ENCODE measurements around the gene MROH2B. TPM values are rescaled to one million over a fixed set of nuclear protein-coding genes. Genes with fewer than 3 reads are reported as not detected.

MROH2B gene
- total RNA-seq (ENCODE audit: low replicate concordance): not detected in 2 replicates

DNA sequence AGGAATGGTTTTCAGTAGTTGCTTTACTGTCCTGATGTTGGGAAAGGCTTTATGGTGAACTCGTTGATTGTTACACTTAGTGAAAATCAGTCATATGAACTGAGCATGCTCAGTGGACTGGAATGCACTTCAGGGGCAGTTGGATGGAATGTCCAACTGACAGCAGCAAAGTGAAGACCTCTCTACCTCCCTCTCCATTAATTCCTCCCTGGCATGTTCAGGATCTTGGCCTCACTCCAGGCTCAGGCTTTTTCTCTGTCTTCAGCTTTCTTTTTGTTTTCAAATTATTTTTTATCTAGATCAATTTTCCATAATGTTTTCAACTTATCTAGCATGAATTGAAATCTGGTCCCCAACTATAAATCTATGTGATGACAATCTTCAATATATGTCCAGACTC lies at the start of gene MROH2B:
MROH2B (minus strand) TSS at position 101 of the 400 bp plus-strand sequence. CDS start 490 bp downstream, outside the sequence.
- peaks cover 2% of the 10 kb centered on the region for H3K9me3 Mint-ChIP-seq
- H3K4me3 ChIP-seq: no peak within 1 kb of the TSS
- no peaks in the 10 kb centered on the region for H3K27me3 ChIP-seq
- H3K4me2 ChIP-seq: no peak within 1 kb of the TSS
- H3K27ac ChIP-seq: no peak within 1 kb of the TSS
- no peaks in the 10 kb centered on the region for H3K4me1 Mint-ChIP-seq
- H3K27ac Mint-ChIP-seq: no peak within 1 kb of the TSS
- no peaks in the 10 kb centered on the region for H3F3A ChIP-seq (ENCODE audit: low read depth)
- no peaks in the 10 kb centered on the region for H3K36me3 Mint-ChIP-seq
- H3K9me3 ChIP-seq (ENCODE audit: low read depth): no peaks in the 10 kb centered on the region
- H3K4me3 Mint-ChIP-seq: no peak within 1 kb of the TSS
- no peaks in the 10 kb centered on the region for H3K27me3 Mint-ChIP-seq (ENCODE audit: insufficient read depth, low read depth)
- H2AFZ ChIP-seq (replicated peaks): no peak within 1 kb of the TSS
- no peak for TF ChIP-seq EZH2phosphoT487 (IDR thresholded peaks at IDR 0.05)
- TF ChIP-seq EZH2 (IDR thresholded peaks at IDR 0.05): no peak
- TF ChIP-seq, protein P1, sequence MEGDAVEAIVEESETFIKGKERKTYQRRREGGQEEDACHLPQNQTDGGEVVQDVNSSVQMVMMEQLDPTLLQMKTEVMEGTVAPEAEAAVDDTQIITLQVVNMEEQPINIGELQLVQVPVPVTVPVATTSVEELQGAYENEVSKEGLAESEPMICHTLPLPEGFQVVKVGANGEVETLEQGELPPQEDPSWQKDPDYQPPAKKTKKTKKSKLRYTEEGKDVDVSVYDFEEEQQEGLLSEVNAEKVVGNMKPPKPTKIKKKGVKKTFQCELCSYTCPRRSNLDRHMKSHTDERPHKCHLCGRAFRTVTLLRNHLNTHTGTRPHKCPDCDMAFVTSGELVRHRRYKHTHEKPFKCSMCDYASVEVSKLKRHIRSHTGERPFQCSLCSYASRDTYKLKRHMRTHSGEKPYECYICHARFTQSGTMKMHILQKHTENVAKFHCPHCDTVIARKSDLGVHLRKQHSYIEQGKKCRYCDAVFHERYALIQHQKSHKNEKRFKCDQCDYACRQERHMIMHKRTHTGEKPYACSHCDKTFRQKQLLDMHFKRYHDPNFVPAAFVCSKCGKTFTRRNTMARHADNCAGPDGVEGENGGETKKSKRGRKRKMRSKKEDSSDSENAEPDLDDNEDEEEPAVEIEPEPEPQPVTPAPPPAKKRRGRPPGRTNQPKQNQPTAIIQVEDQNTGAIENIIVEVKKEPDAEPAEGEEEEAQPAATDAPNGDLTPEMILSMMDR (IDR thresholded peaks at IDR 0.05): no peak
- H3K4me1 ChIP-seq: no peaks in the 10 kb centered on the region
- no peak within 1 kb of the TSS for H3K9ac ChIP-seq
- no peaks in the 10 kb centered on the region for H3K36me3 ChIP-seq
- H3K79me2 ChIP-seq (ENCODE audit: low read depth): no peaks in the 10 kb centered on the region
- DNase-seq (ENCODE audit: low spot score): no peak
- no peaks in the 10 kb centered on the region for H4K20me1 ChIP-seq (ENCODE audit: low read depth)

- no peak overlapping the region for H3K4me3 Mint-ChIP-seq
- Histone ChIP-seq H4K20me1 (ENCODE audit: low read depth) (no peaks in the 10 kb centered on the region), H3K9me3 (ENCODE audit: low read depth) (no peaks in the 10 kb centered on the region), H3K79me2 (ENCODE audit: low read depth) (no peaks in the 10 kb centered on the region), H3K27ac (no peak overlapping the region), H3K4me1 (no peaks in the 10 kb centered on the region), H2AFZ (replicated peaks) (no peak overlapping the region), H3K9ac (no peak overlapping the region), H3K36me3 (no peaks in the 10 kb centered on the region), H3F3A (ENCODE audit: low read depth) (no peaks in the 10 kb centered on the region), H3K4me3 (no peak overlapping the region), H3K27me3 (no peaks in the 10 kb centered on the region), H3K4me2 (no peak overlapping the region)
- TF ChIP-seq, protein P1 (IDR thresholded peaks at IDR 0.05): no peak
- no peak for TF ChIP-seq EZH2phosphoT487 (IDR thresholded peaks at IDR 0.05)
- no peak for TF ChIP-seq EZH2 (IDR thresholded peaks at IDR 0.05)
- H3K36me3 Mint-ChIP-seq: no peaks in the 10 kb centered on the region
- no peak overlapping the region for H3K27ac Mint-ChIP-seq
- peaks cover 2% of the 10 kb centered on the region for H3K27me3 Mint-ChIP-seq (ENCODE audit: insufficient read depth, low read depth)
- H3K9me3 Mint-ChIP-seq: peaks cover 5% of the 10 kb centered on the region
- DNase-seq (ENCODE audit: low spot score): no peak
- H3K4me1 Mint-ChIP-seq: peaks cover 3% of the 10 kb centered on the region
These were observed 49.5 kb upstream of the MROH2B start for GRCh38 chr5:41120600-41120999.

- Mint-ChIP-seq H3K4me3 (no peak overlapping the region), H3K4me1 (peaks cover 16% of the 10 kb centered on the region), H3K36me3 (no peaks in the 10 kb centered on the region), H3K27me3 (ENCODE audit: insufficient read depth, low read depth) (peaks cover 2% of the 10 kb centered on the region), H3K27ac (no peak overlapping the region), H3K9me3 (peaks cover 5% of the 10 kb centered on the region)
- H3K79me2 ChIP-seq (ENCODE audit: low read depth): no peaks in the 10 kb centered on the region
- H3K4me2 ChIP-seq: no peak overlapping the region
- no peak for DNase-seq (ENCODE audit: low spot score)
- no peaks in the 10 kb centered on the region for H3K4me1 ChIP-seq
- H2AFZ ChIP-seq (replicated peaks): no peak overlapping the region
- no peaks in the 10 kb centered on the region for H3K36me3 ChIP-seq
- H3K27ac ChIP-seq: no peak overlapping the region
- H3F3A ChIP-seq (ENCODE audit: low read depth): no peaks in the 10 kb centered on the region
- H3K4me3 ChIP-seq: no peak overlapping the region
- no peaks in the 10 kb centered on the region for H4K20me1 ChIP-seq (ENCODE audit: low read depth)
- TF ChIP-seq EZH2 (IDR thresholded peaks at IDR 0.05): no peak
- no peak for TF ChIP-seq EZH2phosphoT487 (IDR thresholded peaks at IDR 0.05)
- TF ChIP-seq, protein P1 (IDR thresholded peaks at IDR 0.05): no peak
- no peaks in the 10 kb centered on the region for H3K27me3 ChIP-seq
- no peaks in the 10 kb centered on the region for H3K9me3 ChIP-seq (ENCODE audit: low read depth)
- no peak overlapping the region for H3K9ac ChIP-seq
These were observed 47.0 kb upstream of the MROH2B start for GRCh38 chr5:41118177-41118576.

Measured in neural progenitor cell (in vitro differentiated cells).